HepG2 (cell line): Measurements from ENCODE around the gene CFAP100. TPM values are rescaled to one million over a fixed set of nuclear protein-coding genes. Genes with fewer than 3 reads are reported as not detected.

Source experiments
- ATAC-seq: fragments of 200-7000 bp; cut with Tn5 transposase; 3 replicates; pipeline ENCODE4 v1.9.1; 2020; ENCODE audit warnings: mild to moderate bottlenecking, moderate library complexity
- BruUV-seq: library from RNA; stranded (reverse); fragments of 400-500 nt; replicated peaks from 2 replicates; lab custom pipeline; 2021; lab: Mats Ljungman, UMichigan
- CTCF ChIA-PET: fragments of 300-600 bp; formaldehyde crosslinking; extraction: SDS; loops from one replicate; lab custom pipeline; 2021; ENCODE audit warnings: low total read pairs, inconsistent platforms, low intra/inter-chr PET ratio; lab: Yijun Ruan, JAX
- POLR2A ChIA-PET: fragments of 350-600 bp; sonication (Branson Sonifier 250); formaldehyde crosslinking; loops from one replicate; lab custom pipeline; 2020; ENCODE audit warnings: antibody characterized with exemption, inconsistent platforms; lab: Yijun Ruan, JAX
- DNase-seq: peaks from one replicate; pipeline ENCODE4 v3.0.0-alpha.2; 2015; ENCODE audit warnings: low spot score
- FAIRE-seq: peaks from 3 replicates; lab custom pipeline; 2011; peaks lifted over from hg19 to GRCh38; lab: Jason Lieb, UNC
- H2AFZ ChIP-seq: one replicate; pipeline ENCODE4 v1.6.1; 2011; ENCODE audit warnings: low read length, inconsistent platforms
- H3K27ac ChIP-seq: fragments of 300-600 bp; 3 replicates; pipeline ENCODE4 v1.8.0; 2011; ENCODE audit warnings: mixed run types, mild to moderate bottlenecking, mixed read lengths, low read length, inconsistent platforms; ENCODE audit not compliant: insufficient read depth; ENCODE audit errors: extremely low read length
- H3K27me3 ChIP-seq, 2 experiments: fragments of 200-600 bp in 1 of 2; 2 replicates in 1 of 2; 3 replicates in 1 of 2; pipeline versions ENCODE4 v1.6.0 to v1.8.0; 2011; ENCODE audit warnings: low read length in 2 of 2, mild to moderate bottlenecking in 2 of 2, moderate library complexity in 2 of 2, inconsistent platforms in 1 of 2; ENCODE audit not compliant: insufficient read depth in 2 of 2, control insufficient read depth in 1 of 2
- H3K36me3 ChIP-seq, 2 experiments: fragments of 200-600 bp in 1 of 2; replicated peaks in 1 of 2; 2 replicates in 1 of 2; 3 replicates in 1 of 2; pipeline versions ENCODE4 v1.5.1 to v1.8.0; 2011; ENCODE audit warnings: low read length in 2 of 2, inconsistent platforms in 1 of 2; ENCODE audit not compliant: insufficient read depth in 2 of 2, control insufficient read depth in 1 of 2
- H3K4me1 ChIP-seq: 2 replicates; pipeline ENCODE4 v1.5.1; 2012; ENCODE audit warnings: low read length, inconsistent platforms; ENCODE audit not compliant: insufficient read depth
- H3K4me2 ChIP-seq: 2 replicates; pipeline ENCODE4 v1.6.0; 2011; ENCODE audit warnings: low read depth, low read length, inconsistent platforms
- H3K4me3 ChIP-seq, 3 experiments: fragments of 200-600 bp in 1 of 3; sonication (generic), shearing (Covaris generic) in 1 of 3; replicated peaks in 1 of 3; 2 replicates each; pipeline ENCODE4 v1.5.1; 2011 to 2016; ENCODE audit warnings: low read length in 3 of 3, inconsistent platforms in 2 of 3, low read depth in 2 of 3, mild to moderate bottlenecking in 2 of 3, control low read depth in 1 of 3, mixed read lengths in 1 of 3; ENCODE audit not compliant: insufficient read depth in 1 of 3
- H3K79me2 ChIP-seq: one replicate; pipeline ENCODE4 v1.6.1; 2011; ENCODE audit warnings: low read length, inconsistent platforms; ENCODE audit not compliant: insufficient read depth
- H3K9ac ChIP-seq: 2 replicates; pipeline ENCODE4 v1.6.0; 2011; ENCODE audit warnings: mild to moderate bottlenecking, low read depth, low read length, inconsistent platforms; ENCODE audit not compliant: insufficient read depth
- H3K9me3 ChIP-seq: 2 replicates; pipeline ENCODE4 v1.5.1; 2012; ENCODE audit warnings: mild to moderate bottlenecking, low read length
- H4K20me1 ChIP-seq: 2 replicates; pipeline ENCODE4 v1.6.0; 2011; ENCODE audit warnings: inconsistent platforms, mild to moderate bottlenecking, low read length, moderate library complexity; ENCODE audit not compliant: insufficient read depth
- CBFB ChIP-seq: sonication (generic); formaldehyde crosslinking; IDR thresholded peaks from 2 replicates; pipeline ENCODE4 v1.4.0; 2020; ENCODE audit warnings: missing genetic modification reagents
- RARG ChIP-seq: sonication (generic); formaldehyde crosslinking; IDR thresholded peaks from 2 replicates; pipeline ENCODE4 v1.4.0; 2020; ENCODE audit warnings: low read depth, mild to moderate bottlenecking, missing genetic modification reagents
- ZNF282 ChIP-seq: fragments of 450-650 bp; IDR thresholded peaks from 2 replicates; pipeline ENCODE4 v1.6.1; 2018; ENCODE audit not compliant: partially characterized antibody
- ZNF737 ChIP-seq: sonication (generic); formaldehyde crosslinking; IDR thresholded peaks from 2 replicates; pipeline ENCODE4 v1.5.0; 2020; ENCODE audit warnings: missing genetic modification reagents, mild to moderate bottlenecking, borderline replicate concordance
- WGBS: methylation state at CpG from one replicate; pipeline ENCODE4 v1.1.6; 2017; ENCODE audit warnings: low lambda C conversion rate; 5-methylcytosine and 5-hydroxymethylcytosine counted together
- in situ Hi-C: cut with HindIII; loops from 2 replicates; pipeline ENCODE4 v1.10.0; 2017; ENCODE audit warnings: low pct_unique_long_range_greater_than_20kb; ENCODE audit not compliant: extremely low pct_ligation_motif_present
- intact Hi-C: fragments of 100-400 bp; cut with micrococcal nuclease; formaldehyde crosslinking; loops from one replicate; pipeline ENCODE4 v1.10.0; 2022; ENCODE audit not compliant: unreplicated experiment
- polyA plus RNA-seq, 8 experiments: library from polyadenylated mRNA; depleted of rRNA in 3 of 8; stranded (reverse) in 7 of 8; unstranded in 1 of 8; fragments of >200 nt; fragmentation: Illumina TruSeq in 4 of 8; extraction: Trizol in 4 of 8; gene quantifications; 2 replicates each; pipeline versions ENCODE4 v1.2.1 to v1.2.3, GENCODE V29; 2011 to 2016; ENCODE audit warnings: low read depth in 4 of 8, missing spikeins in 1 of 8, mixed read lengths in 1 of 8; ENCODE audit not compliant: insufficient read depth in 1 of 8
- total RNA-seq, 5 experiments: library from RNA; depleted of rRNA; stranded (reverse); fragments of >200 nt; fragmentation: Illumina TruSeq; extraction: Trizol; gene quantifications; 2 replicates each; pipeline ENCODE4 v1.2.3, GENCODE V29; 2016; ENCODE audit warnings: low read depth in 1 of 5

The CFAP100 gene
- total and polyA plus RNA-seq, 2 of the 13 experiments (the other 11 are each of a cell fraction or from before 2014, with no cell fraction given): 0.32 TPM; not detected in 1

GRCh38 chr3:126454437-126455198 is 59.9 kb downstream of the CFAP100 start:
- Histone ChIP-seq H3K79me2 (peaks cover 12% of the 10 kb centered on the region), H3K4me2 (no peak overlapping the region), H3K4me1 (no peaks in the 10 kb centered on the region), H4K20me1 (0 out of 2 replicates have a peak, but pooled peaks cover 3% of the 10 kb centered on the region)
- POLR2A ChIA-PET: no interaction called here
- TF ChIP-seq RARG (CRISPR knock-in tag): no peak
- TF ChIP-seq ZNF282: no peak
- TF ChIP-seq, all 625 proteins: peak for 0
- no peak overlapping the region for H3K9ac ChIP-seq
- CTCF ChIA-PET: no interaction called here
- ATAC-seq (no peak), FAIRE-seq (no peak), DNase-seq (no peak)
- in situ Hi-C loops: no loop called here
- H3K27me3 ChIP-seq: no peaks in the 10 kb centered on the region
- TSS peak; percentile 8 for BruUV-seq
- H3K27ac ChIP-seq: no peak overlapping the region
- 92% methylated on average over 6 of the region's 6 CpGs for whole genome bisulfite sequencing
- intact Hi-C loops: no loop called here
- H3K4me3 ChIP-seq: no peak overlapping the region
- H3K36me3 ChIP-seq: peaks cover 31 to 86% of the 10 kb centered on the region in 2 experiments; a peak in 4 of 5 replicates
- H2AFZ ChIP-seq: no peak overlapping the region
- H3K9me3 ChIP-seq: no peaks in the 10 kb centered on the region

DNA sequence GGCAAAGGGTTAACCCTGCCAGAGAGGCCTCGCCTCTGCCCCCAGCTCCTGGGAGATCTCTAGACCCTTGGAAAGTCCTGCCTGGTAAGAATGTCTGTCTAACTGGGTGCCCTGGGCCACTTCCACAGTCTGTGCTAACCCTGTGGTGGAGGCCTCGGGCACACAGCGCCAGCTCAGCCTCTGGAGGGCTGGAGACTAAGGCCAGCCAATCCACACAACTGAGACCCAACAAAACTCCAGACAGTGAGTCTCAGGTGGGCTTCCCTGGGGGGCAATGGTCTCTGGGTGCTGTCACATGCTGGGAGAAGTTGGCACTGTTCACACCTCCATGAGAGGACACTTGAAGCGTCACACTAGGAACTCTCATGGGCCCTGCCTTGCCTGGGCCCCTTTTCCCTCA is 61.5 kb downstream of the CFAP100 start:
- in situ Hi-C loops: no loop called here
- Histone ChIP-seq H3K9me3 (no peaks in the 10 kb centered on the region), H3K27ac (no peak overlapping the region), H3K79me2 (peaks cover 15% of the 10 kb centered on the region), H3K27me3 (no peaks in the 10 kb centered on the region), H3K9ac (no peak overlapping the region), H3K4me1 (no peaks in the 10 kb centered on the region), H3K36me3 (peaks cover 33 to 85% of the 10 kb centered on the region in 2 experiments), H3K4me3 (no peak overlapping the region), H4K20me1 (0 out of 2 replicates have a peak, but pooled peaks cover 3% of the 10 kb centered on the region), H3K4me2 (no peak overlapping the region), H2AFZ (no peak overlapping the region)
- POLR2A ChIA-PET: interaction anchor here (1.5 kb wide), 1 partner anchor 14 kb away, joined by 3 read pairs; no protein-coding TSS in a partner anchor
- ATAC-seq (peak; percentile 49; the same call in 2 of the 3 replicates), FAIRE-seq (no peak), DNase-seq (no peak)
- 59% methylated on average over 2 of the region's 4 CpGs for WGBS
- intact Hi-C loops: no loop called here
- CTCF ChIA-PET: no interaction called here
- TF ChIP-seq ZNF737: no peak
- TF ChIP-seq CBFB (CRISPR knock-in tag): no peak
- BruUV-seq: no TSS peak
